ENCODE results near the gene TLR4. TPM values are rescaled to one million over a fixed set of nuclear protein-coding genes. Genes with fewer than 3 reads are reported as not detected.

The TLR4 gene
- total RNA-seq, 1 donor from 2014 or later, result 70.1 TPM

DNA sequence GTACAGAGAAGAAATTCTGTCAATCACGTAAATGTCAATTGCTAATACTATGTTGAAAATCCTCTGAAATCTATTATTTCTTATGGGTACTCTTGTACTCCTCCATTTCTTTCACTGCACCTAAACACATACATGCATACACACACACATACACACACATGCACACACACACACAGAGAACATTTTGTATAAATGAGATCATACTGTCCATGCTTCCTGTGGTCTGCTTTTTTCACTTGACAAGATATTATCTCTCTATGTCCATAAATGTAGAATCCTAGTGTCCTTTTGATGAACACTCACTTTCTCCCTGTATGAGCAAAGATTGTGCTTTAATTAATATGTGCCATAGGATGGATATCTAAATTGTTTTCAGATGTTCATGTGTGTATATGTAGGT is 32.7 kb upstream of the TLR4 start:
- Histone ChIP-seq H3K9me3 (no peaks in the 10 kb centered on the region), H3K27ac (no peak overlapping the region), H3K4me3 (no peak overlapping the region), H3K36me3 (no peaks in the 10 kb centered on the region), H3K27me3 (ENCODE audit: low read depth) (no peaks in the 10 kb centered on the region), H3K4me1 (no peaks in the 10 kb centered on the region)
- DNase-seq (no peak), ATAC-seq (no peak)
- TF ChIP-seq, protein P1, sequence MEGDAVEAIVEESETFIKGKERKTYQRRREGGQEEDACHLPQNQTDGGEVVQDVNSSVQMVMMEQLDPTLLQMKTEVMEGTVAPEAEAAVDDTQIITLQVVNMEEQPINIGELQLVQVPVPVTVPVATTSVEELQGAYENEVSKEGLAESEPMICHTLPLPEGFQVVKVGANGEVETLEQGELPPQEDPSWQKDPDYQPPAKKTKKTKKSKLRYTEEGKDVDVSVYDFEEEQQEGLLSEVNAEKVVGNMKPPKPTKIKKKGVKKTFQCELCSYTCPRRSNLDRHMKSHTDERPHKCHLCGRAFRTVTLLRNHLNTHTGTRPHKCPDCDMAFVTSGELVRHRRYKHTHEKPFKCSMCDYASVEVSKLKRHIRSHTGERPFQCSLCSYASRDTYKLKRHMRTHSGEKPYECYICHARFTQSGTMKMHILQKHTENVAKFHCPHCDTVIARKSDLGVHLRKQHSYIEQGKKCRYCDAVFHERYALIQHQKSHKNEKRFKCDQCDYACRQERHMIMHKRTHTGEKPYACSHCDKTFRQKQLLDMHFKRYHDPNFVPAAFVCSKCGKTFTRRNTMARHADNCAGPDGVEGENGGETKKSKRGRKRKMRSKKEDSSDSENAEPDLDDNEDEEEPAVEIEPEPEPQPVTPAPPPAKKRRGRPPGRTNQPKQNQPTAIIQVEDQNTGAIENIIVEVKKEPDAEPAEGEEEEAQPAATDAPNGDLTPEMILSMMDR (IDR thresholded peaks at IDR 0.05), result no peak
- intact Hi-C loops (cut with DNase I), result no loop called here

DNA sequence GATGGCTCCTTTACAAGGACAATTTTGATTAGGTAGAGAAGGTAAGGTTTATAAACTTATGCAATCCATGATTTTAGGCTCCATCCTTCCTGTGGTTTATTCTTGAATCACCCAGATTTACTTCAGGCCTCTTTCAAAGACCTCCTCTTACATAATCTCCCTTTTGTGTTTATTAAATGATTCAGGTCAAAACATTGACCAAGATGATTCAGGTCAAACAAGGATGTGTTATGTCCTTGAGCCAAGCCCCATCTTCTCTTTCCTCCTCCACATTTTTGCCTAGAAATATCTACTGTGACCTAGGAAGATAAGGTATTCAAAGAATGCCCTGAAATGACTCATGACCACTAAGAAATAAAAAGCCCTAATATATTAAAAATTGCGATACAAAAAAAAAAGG is 31.8 kb upstream of the TLR4 start:
- intact Hi-C loops (cut with DNase I), result no loop called here
- ATAC-seq, result no peak

DNA sequence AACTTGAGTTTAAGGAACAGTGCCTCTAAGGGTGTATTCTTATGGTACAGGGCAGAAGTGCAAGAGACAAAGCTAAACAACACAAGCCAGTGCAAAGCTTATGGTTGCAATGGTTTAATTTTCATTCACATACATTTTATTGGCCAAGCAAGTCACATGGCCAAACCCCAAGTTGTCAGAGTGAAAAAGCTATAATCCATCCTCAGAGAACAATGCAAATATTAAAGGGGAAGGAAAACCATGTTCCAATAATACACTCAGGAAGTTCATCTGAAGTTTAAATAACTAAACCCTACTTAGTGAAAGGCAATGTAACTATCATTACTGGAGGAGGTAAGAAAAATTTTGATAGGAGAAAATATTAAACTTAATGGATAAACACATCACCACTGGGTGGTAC is 26.6 kb upstream of the TLR4 start:
- Histone ChIP-seq H3K27me3 (ENCODE audit: low read depth) (no peaks in the 10 kb centered on the region), H3K4me1 (peaks cover 14% of the 10 kb centered on the region), H3K27ac (no peak overlapping the region), H3K36me3 (no peaks in the 10 kb centered on the region), H3K4me3 (no peak overlapping the region), H3K9me3 (no peaks in the 10 kb centered on the region)
- ATAC-seq (no peak), DNase-seq (no peak)
- intact Hi-C loops (cut with DNase I), result no loop called here
- TF ChIP-seq, protein P1 (IDR thresholded peaks at IDR 0.05), result no peak

More for the DNA sequence above, 31.8 kb upstream of the TLR4 start:
- H3K36me3 ChIP-seq, result no peaks in the 10 kb centered on the region
- no peaks in the 10 kb centered on the region for H3K9me3 ChIP-seq
- H3K4me1 ChIP-seq, result no peaks in the 10 kb centered on the region
- no peaks in the 10 kb centered on the region for H3K27me3 ChIP-seq (ENCODE audit: low read depth)
- H3K4me3 ChIP-seq, result no peak overlapping the region
- TF ChIP-seq, protein P1 (IDR thresholded peaks at IDR 0.05), result no peak
- DNase-seq, result no peak
- no peak overlapping the region for H3K27ac ChIP-seq

DNA sequence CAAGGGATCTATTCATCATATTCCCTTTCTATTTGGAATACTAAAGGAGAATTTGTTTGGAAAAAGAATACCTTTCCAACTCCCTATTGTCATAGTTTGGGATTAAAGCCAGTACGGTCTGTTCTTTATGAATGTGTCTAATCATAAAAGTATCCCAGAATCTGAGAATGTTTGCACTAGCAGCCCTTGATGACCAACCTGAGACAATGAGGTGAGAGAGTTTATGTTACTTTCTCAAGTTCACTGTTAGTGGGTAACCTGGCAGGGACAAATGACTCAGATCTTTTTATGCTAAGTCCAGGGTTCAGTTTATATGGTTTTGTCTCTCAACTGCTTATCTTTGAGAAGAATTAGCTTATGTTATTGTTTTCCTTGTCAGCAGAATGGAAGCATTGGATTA is 25.3 kb upstream of the TLR4 start:
- Histone ChIP-seq H3K4me1 (peaks cover 14% of the 10 kb centered on the region), H3K9me3 (no peaks in the 10 kb centered on the region), H3K27ac (no peak overlapping the region), H3K4me3 (no peak overlapping the region), H3K36me3 (no peaks in the 10 kb centered on the region), H3K27me3 (ENCODE audit: low read depth) (no peaks in the 10 kb centered on the region)
- no peak for ATAC-seq
- DNase-seq, result no peak
- TF ChIP-seq, protein P1 (IDR thresholded peaks at IDR 0.05), result no peak
- intact Hi-C loops (cut with DNase I), result no loop called here

DNA sequence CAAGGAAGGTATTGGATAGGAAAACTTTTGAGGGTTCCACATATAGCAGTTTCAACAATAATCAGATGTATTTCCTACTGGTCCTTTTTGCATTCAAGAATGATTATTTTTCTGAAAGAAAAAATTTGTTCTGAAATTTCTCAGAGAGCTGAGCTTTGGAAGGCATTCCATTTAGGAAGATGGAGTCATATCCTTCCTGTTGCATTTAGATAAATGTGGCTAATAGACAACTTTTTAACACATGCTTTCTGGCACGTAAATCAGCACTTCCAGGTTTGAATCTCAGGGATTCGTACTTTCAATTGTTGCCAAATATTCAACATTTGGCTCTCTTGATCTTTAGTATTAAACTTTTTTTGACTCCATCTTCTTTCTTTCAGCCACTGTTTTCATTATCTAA is 24.8 kb upstream of the TLR4 start:
- H3K27ac ChIP-seq, result no peak overlapping the region
- H3K36me3 ChIP-seq, result no peaks in the 10 kb centered on the region
- H3K27me3 ChIP-seq (ENCODE audit: low read depth), result no peaks in the 10 kb centered on the region
- no peaks in the 10 kb centered on the region for H3K9me3 ChIP-seq
- H3K4me1 ChIP-seq, result peaks cover 14% of the 10 kb centered on the region
- intact Hi-C loops (cut with DNase I), result no loop called here
- no peak overlapping the region for H3K4me3 ChIP-seq
- DNase-seq (no peak), ATAC-seq (no peak)
- TF ChIP-seq, protein P1 (IDR thresholded peaks at IDR 0.05), result no peak

DNA sequence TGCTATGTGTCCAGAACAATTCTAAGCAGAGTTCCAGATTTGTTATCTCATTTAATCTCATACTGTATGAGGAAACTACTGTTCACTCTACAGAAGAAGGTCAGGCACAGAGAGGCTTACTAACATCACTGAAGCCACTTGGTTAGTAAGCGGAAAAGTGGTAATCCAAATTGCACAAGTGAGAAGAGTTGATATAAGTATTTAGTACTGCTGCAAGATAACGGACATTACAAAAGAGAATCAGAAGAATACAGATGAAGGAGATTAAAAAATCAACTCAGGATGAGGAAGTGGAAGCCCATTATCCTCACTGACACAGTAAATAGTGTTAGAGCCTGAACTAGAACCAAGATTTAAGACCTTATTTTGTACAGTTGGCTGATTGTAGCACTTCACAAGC is 22.3 kb upstream of the TLR4 start:
- intact Hi-C loops (cut with DNase I), result no loop called here
- TF ChIP-seq, protein P1 (IDR thresholded peaks at IDR 0.05), result no peak
- H3K36me3 ChIP-seq, result no peaks in the 10 kb centered on the region
- H3K4me3 ChIP-seq, result no peak overlapping the region
- no peaks in the 10 kb centered on the region for H3K27me3 ChIP-seq (ENCODE audit: low read depth)
- ATAC-seq (no peak), DNase-seq (no peak)
- no peak overlapping the region for H3K27ac ChIP-seq
- no peaks in the 10 kb centered on the region for H3K9me3 ChIP-seq
- H3K4me1 ChIP-seq, result peaks cover 14% of the 10 kb centered on the region
